ENCODE results near the gene ZNF101.

The ZNF101 gene

DNA sequence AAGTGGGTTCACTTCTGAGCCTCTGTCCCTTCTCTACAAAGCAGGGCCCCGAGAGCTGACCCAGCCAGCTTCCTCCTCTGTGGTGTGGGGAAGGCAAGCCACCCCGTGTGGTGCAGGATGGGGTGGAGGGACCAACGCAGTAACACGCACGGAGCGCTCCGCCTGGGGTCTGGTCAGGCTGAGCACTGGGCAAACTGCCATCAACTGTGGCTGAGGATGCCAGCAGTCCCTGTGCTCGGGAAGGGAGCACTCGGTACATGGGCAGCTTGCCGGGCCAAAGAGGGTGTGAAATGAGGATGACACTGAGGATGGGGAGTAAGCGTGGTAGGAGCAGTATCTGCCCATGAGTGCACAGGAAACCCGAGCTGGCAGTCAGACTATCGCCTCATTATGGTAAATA is 17.6 kb upstream of the ZNF101 start:
- Histone ChIP-seq H3K4me3 (ENCODE audit: low read depth in 1 of 2, low read length in 2 of 2) (no peak overlapping the region), H3K4me1 (ENCODE audit: control insufficient read depth in 1 of 2, insufficient read depth in 2 of 2, low read length in 2 of 2) (no peaks in the 10 kb centered on the region), H3K36me3 (ENCODE audit: control insufficient read depth in 1 of 2, insufficient read depth in 2 of 2, low read length in 2 of 2) (peaks cover 47 to 84% of the 10 kb centered on the region in 2 donors), H3K27me3 (ENCODE audit: control insufficient read depth in 1 of 2, insufficient read depth in 2 of 2, low read length in 2 of 2) (no peaks in the 10 kb centered on the region), H3K9ac (ENCODE audit: low read depth in 1 of 2, low read length in 2 of 2) (no peak overlapping the region), H3K27ac (ENCODE audit: low read depth, low read length) (no peak overlapping the region), H3K9me3 (ENCODE audit: control insufficient read depth in 1 of 2, low read length in 2 of 2) (no peaks in the 10 kb centered on the region)

DNA sequence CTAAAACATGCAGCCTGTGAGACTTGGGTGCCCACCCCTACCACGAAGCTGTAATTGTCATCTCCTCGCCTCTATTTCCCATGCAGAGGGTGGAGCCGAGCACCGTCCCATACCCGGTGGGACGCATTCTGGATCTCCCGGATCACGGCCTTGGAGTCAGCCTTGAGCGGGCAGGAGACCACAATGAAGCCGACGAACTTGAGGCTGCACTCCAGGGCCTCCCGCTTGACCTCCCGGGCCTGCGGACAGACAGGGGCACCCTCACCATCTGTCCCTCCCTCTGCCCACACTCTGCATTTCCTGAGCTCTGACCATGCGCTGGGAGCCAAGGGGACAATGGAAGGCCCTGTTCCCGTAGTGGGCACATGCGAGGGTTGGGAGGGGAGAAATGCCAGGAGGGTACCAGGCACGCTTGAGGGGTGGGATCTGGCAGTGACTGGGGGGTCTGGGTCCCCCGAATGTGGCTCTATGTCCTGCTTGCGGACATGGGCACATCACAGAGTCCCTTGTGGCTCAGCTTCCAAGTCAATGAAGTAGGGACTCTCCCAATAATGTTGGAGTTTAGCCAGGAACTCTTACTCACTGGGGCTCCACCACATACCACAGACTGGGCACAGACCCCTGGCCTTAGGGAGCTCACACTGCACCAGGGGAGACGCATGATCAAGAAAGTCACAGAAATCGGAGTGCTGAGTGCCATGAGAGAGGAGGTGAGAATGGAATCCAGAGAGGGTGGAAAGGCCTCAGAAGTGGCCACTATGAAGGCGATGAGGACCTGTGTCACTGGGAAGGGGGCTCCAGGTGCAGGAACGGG is 15.9 kb upstream of the ZNF101 start:
- H3K4me3 ChIP-seq (ENCODE audit: low read depth in 1 of 2, low read length in 2 of 2): no peak overlapping the region
- no peak overlapping the region for H3K27ac ChIP-seq (ENCODE audit: low read depth, low read length)
- H3K27me3 ChIP-seq (ENCODE audit: control insufficient read depth in 1 of 2, insufficient read depth in 2 of 2, low read length in 2 of 2): no peaks in the 10 kb centered on the region
- H3K9me3 ChIP-seq (ENCODE audit: control insufficient read depth in 1 of 2, low read length in 2 of 2): no peaks in the 10 kb centered on the region
- no peak overlapping the region for H3K9ac ChIP-seq (ENCODE audit: low read depth in 1 of 2, low read length in 2 of 2)
- H3K4me1 ChIP-seq (ENCODE audit: control insufficient read depth in 1 of 2, insufficient read depth in 2 of 2, low read length in 2 of 2): no peaks in the 10 kb centered on the region
- peaks cover 49 to 84% of the 10 kb centered on the region in 2 donors for H3K36me3 ChIP-seq (ENCODE audit: control insufficient read depth in 1 of 2, insufficient read depth in 2 of 2, low read length in 2 of 2)

DNA sequence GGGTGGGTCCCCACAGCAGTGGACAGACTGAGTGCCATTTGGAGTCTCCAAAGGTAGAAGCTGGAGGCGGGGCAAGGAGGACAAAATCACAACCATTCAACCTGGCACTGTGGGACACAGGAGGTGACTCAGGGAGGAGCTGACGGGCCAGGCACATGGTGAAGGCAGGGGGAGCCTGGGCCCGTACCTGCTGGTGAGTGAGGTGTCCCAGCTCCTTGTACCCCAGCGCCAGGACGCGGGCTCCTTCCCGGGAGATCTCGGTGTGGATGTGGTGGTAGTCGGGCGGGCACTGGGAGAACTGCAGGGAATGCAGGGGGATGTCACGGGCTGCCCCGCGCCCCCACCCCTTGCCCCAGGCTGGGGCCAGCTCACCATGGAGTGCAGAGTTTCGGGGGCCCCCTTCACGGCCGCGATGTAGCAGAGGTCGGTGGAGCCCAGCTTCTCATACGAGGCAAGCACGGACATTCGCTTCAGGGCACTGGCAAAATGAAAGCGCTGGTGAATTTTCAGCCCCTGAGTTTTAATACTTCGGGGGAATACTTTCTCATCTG is 15.0 kb upstream of the ZNF101 start:
- H3K9me3 ChIP-seq (ENCODE audit: control insufficient read depth in 1 of 2, low read length in 2 of 2): no peaks in the 10 kb centered on the region
- H3K9ac ChIP-seq (ENCODE audit: low read depth in 1 of 2, low read length in 2 of 2): no peak overlapping the region
- peaks cover 54 to 93% of the 10 kb centered on the region in 2 donors for H3K36me3 ChIP-seq (ENCODE audit: control insufficient read depth in 1 of 2, insufficient read depth in 2 of 2, low read length in 2 of 2)

DNA sequence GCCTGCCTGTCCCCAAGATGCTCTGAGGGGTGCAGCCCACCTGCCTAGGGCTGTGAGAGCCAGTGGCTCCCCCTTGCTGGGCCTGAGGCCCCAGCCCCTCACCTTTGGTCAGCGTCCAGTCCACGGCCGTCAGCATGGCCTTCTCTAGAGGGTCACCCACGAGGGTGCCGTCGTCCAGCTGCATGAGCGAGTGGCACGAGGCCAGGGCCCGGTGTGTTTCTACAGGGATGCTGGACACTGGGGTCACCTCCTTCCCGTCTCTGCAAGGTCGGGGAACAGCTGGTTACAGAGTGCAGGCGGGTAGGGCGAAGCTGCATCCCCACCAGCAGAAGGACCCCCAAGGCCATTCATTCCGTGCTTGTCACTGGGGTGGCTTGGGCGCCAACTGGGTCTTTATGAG is 14.2 kb upstream of the ZNF101 start:
- Histone ChIP-seq H3K9ac (ENCODE audit: low read depth in 1 of 2, low read length in 2 of 2) (no peak overlapping the region), H3K4me1 (ENCODE audit: control insufficient read depth in 1 of 2, insufficient read depth in 2 of 2, low read length in 2 of 2) (no peaks in the 10 kb centered on the region), H3K9me3 (ENCODE audit: control insufficient read depth in 1 of 2, low read length in 2 of 2) (no peaks in the 10 kb centered on the region), H3K4me3 (ENCODE audit: low read depth in 1 of 2, low read length in 2 of 2) (no peak overlapping the region), H3K27ac (ENCODE audit: low read depth, low read length) (no peak overlapping the region), H3K36me3 (ENCODE audit: control insufficient read depth in 1 of 2, insufficient read depth in 2 of 2, low read length in 2 of 2) (peaks cover 55 to 96% of the 10 kb centered on the region in 2 donors), H3K27me3 (ENCODE audit: control insufficient read depth in 1 of 2, insufficient read depth in 2 of 2, low read length in 2 of 2) (no peaks in the 10 kb centered on the region)

More for the DNA sequence above, 15.0 kb upstream of the ZNF101 start:
- no peaks in the 10 kb centered on the region for H3K4me1 ChIP-seq (ENCODE audit: control insufficient read depth in 1 of 2, insufficient read depth in 2 of 2, low read length in 2 of 2)
- H3K27ac ChIP-seq (ENCODE audit: low read depth, low read length): no peak overlapping the region
- H3K4me3 ChIP-seq (ENCODE audit: low read depth in 1 of 2, low read length in 2 of 2): no peak overlapping the region
- no peaks in the 10 kb centered on the region for H3K27me3 ChIP-seq (ENCODE audit: control insufficient read depth in 1 of 2, insufficient read depth in 2 of 2, low read length in 2 of 2)

DNA sequence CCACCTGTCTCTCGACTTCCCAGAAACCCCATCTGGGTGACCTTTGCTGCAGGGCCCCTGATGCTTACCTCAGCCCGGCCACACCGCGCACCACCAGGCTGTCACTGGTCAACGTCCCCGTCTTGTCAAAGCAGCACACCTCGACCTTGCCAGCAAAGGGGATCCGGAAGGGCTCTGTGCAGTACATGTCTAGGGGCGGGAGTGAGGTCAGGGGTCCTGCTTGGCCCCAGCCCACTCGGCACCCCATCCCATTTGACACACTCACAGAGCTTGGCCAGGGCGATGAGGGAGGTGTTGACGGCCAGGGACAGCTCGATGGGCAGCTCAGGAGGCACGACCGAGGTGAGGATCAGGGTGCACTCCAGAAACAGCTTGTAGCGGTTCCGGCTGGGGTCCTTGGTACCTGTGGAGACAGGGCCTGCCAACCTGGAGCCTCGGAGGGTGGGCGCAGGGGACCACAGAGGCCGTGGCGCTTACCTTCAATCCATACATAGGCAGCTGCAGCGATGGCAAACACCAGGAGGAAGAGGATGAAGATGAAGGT is 13.5 kb upstream of the ZNF101 start:
- Histone ChIP-seq H3K36me3 (ENCODE audit: control insufficient read depth in 1 of 2, insufficient read depth in 2 of 2, low read length in 2 of 2) (peaks cover 59 to 95% of the 10 kb centered on the region in 2 donors), H3K27ac (ENCODE audit: low read depth, low read length) (no peak overlapping the region), H3K4me3 (ENCODE audit: low read depth in 1 of 2, low read length in 2 of 2) (no peak overlapping the region), H3K9ac (ENCODE audit: low read depth in 1 of 2, low read length in 2 of 2) (no peak overlapping the region), H3K4me1 (ENCODE audit: control insufficient read depth in 1 of 2, insufficient read depth in 2 of 2, low read length in 2 of 2) (peaks cover 0 to 3% of the 10 kb centered on the region in 2 donors), H3K27me3 (ENCODE audit: control insufficient read depth in 1 of 2, insufficient read depth in 2 of 2, low read length in 2 of 2) (no peaks in the 10 kb centered on the region), H3K9me3 (ENCODE audit: control insufficient read depth in 1 of 2, low read length in 2 of 2) (no peaks in the 10 kb centered on the region)

DNA sequence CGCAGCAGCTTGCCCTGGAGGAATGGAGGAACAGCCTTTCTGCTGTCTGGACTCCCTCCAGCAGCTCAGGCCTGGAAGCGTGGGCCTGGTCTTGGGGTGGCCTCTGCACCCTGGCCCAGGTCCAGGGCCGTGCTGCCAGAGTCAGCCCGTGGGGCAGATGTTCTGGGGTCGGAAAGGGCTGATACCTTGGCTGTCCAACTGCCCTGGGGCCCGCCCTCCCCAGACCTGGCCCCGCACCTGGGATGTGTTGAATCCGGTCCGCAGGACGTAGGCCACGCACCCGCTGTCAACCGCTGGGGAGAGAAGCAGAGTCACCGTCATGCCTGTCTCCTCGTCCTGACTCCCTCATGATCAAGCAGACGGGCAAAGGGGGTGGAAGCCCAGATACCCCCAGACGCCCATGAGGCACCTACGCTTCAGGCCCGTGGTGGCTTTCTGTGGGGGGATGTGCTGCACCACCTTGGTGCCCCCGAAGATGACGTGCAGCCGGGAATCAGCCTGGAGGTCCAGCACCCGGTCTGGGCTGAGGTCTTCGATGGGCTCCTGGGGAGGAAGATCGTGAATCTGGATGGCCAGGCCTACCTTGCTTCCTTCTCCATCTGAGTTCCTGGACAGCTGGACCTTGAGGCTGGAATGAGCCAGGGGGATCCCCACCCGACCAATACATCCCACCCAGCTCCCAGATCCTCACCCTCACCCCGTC is 12.8 kb upstream of the ZNF101 start:
- Histone ChIP-seq H3K36me3 (ENCODE audit: control insufficient read depth in 1 of 2, insufficient read depth in 2 of 2, low read length in 2 of 2) (peaks cover 59 to 90% of the 10 kb centered on the region in 2 donors), H3K4me3 (ENCODE audit: low read depth in 1 of 2, low read length in 2 of 2) (no peak overlapping the region), H3K9me3 (ENCODE audit: control insufficient read depth in 1 of 2, low read length in 2 of 2) (no peaks in the 10 kb centered on the region), H3K27me3 (ENCODE audit: control insufficient read depth in 1 of 2, insufficient read depth in 2 of 2, low read length in 2 of 2) (no peaks in the 10 kb centered on the region), H3K27ac (ENCODE audit: low read depth, low read length) (no peak overlapping the region), H3K9ac (ENCODE audit: low read depth in 1 of 2, low read length in 2 of 2) (no peak overlapping the region), H3K4me1 (ENCODE audit: control insufficient read depth in 1 of 2, insufficient read depth in 2 of 2, low read length in 2 of 2) (peaks cover 0 to 3% of the 10 kb centered on the region in 2 donors)

DNA sequence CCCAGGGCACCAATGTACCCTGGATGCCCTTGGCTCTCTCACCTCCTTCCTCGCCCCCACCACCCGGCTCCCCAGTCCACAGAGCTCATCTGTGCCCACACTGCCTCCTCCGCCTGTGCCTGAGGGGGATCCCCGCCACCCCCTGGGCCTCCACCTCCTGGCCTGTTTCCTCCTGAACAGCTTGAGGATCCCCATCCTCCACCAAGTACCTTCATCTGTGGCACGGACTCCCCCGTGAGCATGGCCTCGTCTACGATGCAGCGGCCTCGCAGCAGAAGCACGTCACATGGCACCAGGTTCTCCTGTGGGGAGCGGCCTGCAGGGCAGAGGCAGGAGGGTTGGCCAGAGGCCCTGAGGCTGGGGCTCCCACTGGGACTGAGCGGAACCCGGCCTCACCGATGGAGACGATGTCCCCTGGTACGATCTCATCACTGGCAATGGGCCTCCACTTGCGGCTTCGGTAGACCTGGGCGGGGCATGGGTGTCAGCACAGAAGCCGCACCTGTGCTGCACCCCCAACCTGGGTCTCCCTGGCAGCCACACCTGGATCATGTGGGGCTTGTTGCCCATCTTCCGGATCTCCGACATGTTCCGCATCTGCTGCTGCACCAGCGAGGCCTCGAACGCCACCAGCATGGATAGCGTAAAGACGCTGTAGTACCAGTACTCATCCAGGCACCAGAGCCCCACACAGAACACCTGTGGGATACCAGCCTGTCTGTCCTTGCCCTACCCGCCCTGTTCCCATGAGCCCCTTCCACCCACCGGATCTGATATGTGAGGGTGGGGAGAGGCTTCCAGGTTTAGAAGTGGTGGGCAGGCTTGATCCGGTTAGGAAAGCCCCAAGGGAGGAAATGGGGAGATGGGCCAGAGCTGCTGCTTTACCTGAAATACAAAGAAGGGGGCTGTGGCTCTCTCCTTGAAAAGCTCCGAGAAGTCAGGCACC is 11.9 kb upstream of the ZNF101 start:
- peaks cover 7 to 10% of the 10 kb centered on the region in 2 donors for H3K4me1 ChIP-seq (ENCODE audit: control insufficient read depth in 1 of 2, insufficient read depth in 2 of 2, low read length in 2 of 2)
- H3K4me3 ChIP-seq (ENCODE audit: low read depth in 1 of 2, low read length in 2 of 2): no peak overlapping the region
- H3K36me3 ChIP-seq (ENCODE audit: control insufficient read depth in 1 of 2, insufficient read depth in 2 of 2, low read length in 2 of 2): peaks cover 50 to 80% of the 10 kb centered on the region in 2 donors
- H3K27ac ChIP-seq (ENCODE audit: low read depth, low read length): no peak overlapping the region
- no peaks in the 10 kb centered on the region for H3K27me3 ChIP-seq (ENCODE audit: control insufficient read depth in 1 of 2, insufficient read depth in 2 of 2, low read length in 2 of 2)
- H3K9me3 ChIP-seq (ENCODE audit: control insufficient read depth in 1 of 2, low read length in 2 of 2): no peaks in the 10 kb centered on the region
- no peak overlapping the region for H3K9ac ChIP-seq (ENCODE audit: low read depth in 1 of 2, low read length in 2 of 2)

DNA sequence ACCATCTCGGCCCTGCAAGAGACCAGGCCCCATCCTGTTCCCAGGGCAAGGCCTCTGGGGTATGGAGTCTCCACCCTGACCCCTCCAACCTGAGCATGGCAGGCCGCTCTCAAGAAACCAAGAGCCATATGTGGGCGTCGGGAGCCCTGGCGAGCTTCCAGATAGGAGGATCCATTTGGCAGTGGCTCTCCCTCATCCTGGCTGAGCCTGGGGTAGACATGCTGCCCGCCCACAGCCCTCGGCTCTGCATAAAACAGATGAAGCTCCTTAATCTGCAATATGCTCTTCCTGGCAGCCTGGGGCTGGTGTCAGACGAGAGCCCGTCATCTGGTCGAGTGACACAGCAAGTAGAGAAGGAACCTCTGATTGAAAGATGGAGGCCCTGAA is 11.2 kb upstream of the ZNF101 start:
- Histone ChIP-seq H3K36me3 (ENCODE audit: control insufficient read depth in 1 of 2, insufficient read depth in 2 of 2, low read length in 2 of 2) (peaks cover 45 to 74% of the 10 kb centered on the region in 2 donors), H3K27ac (ENCODE audit: low read depth, low read length) (no peak overlapping the region), H3K9ac (ENCODE audit: low read depth in 1 of 2, low read length in 2 of 2) (no peak overlapping the region), H3K9me3 (ENCODE audit: control insufficient read depth in 1 of 2, low read length in 2 of 2) (no peaks in the 10 kb centered on the region), H3K27me3 (ENCODE audit: control insufficient read depth in 1 of 2, insufficient read depth in 2 of 2, low read length in 2 of 2) (no peaks in the 10 kb centered on the region), H3K4me1 (ENCODE audit: control insufficient read depth in 1 of 2, insufficient read depth in 2 of 2, low read length in 2 of 2) (peaks cover 13 to 17% of the 10 kb centered on the region in 2 donors), H3K4me3 (ENCODE audit: low read depth in 1 of 2, low read length in 2 of 2) (no peak overlapping the region)

DNA sequence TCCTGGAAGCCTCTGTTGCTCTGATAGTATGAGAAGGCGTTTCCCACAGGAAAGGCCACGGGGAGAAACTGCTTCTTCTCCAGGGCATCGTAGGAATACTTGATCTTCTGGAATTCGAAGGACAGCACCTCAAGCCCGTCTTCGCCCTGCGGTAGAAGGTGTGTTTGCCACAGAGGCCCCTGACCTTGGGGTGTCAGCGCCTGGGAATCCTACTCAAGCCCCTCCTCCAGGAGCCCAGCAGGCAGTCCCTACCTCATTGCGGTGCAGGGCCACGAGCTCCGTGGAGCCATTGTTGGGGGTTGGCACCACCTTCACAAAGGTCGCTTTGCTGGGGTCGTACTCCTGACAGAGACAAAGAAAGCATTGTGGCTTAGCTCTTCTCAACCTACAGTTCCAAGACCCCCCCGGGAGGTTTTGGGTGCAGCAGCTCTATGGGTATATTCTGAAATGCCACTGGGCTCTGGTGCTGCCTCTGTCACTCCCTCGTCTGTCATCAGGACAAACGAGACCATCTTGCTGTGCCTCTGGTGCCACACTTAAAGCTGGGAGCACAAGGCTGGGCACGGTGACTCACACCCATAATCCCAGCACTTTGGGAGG is 8.9 kb upstream of the ZNF101 start:
- Histone ChIP-seq H3K4me1 (ENCODE audit: control insufficient read depth in 1 of 2, insufficient read depth in 2 of 2, low read length in 2 of 2) (peaks cover 17 to 24% of the 10 kb centered on the region in 2 donors), H3K27ac (ENCODE audit: low read depth, low read length) (no peak overlapping the region), H3K4me3 (ENCODE audit: low read depth in 1 of 2, low read length in 2 of 2) (no peak overlapping the region), H3K27me3 (ENCODE audit: control insufficient read depth in 1 of 2, insufficient read depth in 2 of 2, low read length in 2 of 2) (no peaks in the 10 kb centered on the region), H3K9me3 (ENCODE audit: control insufficient read depth in 1 of 2, low read length in 2 of 2) (no peaks in the 10 kb centered on the region), H3K36me3 (ENCODE audit: control insufficient read depth in 1 of 2, insufficient read depth in 2 of 2, low read length in 2 of 2) (peaks cover 32 to 52% of the 10 kb centered on the region in 2 donors), H3K9ac (ENCODE audit: low read depth in 1 of 2, low read length in 2 of 2) (no peak overlapping the region)
